GM21526 (cell line): ENCODE results near the gene CMIP.
"Not testable (repeated sequence)": the region's sequence is repeated elsewhere in the genome, so short reads cannot be mapped to it uniquely, and the experiment has no call there.

Experiments used
- ATAC-seq: cut with Tn5 transposase; IDR thresholded peaks from one replicate; pipeline ENCODE4 v1.9.1; 2021; ENCODE audit warnings: moderate library complexity; ENCODE audit not compliant: unreplicated experiment, low FRiP score

CMIP gene

DNA sequence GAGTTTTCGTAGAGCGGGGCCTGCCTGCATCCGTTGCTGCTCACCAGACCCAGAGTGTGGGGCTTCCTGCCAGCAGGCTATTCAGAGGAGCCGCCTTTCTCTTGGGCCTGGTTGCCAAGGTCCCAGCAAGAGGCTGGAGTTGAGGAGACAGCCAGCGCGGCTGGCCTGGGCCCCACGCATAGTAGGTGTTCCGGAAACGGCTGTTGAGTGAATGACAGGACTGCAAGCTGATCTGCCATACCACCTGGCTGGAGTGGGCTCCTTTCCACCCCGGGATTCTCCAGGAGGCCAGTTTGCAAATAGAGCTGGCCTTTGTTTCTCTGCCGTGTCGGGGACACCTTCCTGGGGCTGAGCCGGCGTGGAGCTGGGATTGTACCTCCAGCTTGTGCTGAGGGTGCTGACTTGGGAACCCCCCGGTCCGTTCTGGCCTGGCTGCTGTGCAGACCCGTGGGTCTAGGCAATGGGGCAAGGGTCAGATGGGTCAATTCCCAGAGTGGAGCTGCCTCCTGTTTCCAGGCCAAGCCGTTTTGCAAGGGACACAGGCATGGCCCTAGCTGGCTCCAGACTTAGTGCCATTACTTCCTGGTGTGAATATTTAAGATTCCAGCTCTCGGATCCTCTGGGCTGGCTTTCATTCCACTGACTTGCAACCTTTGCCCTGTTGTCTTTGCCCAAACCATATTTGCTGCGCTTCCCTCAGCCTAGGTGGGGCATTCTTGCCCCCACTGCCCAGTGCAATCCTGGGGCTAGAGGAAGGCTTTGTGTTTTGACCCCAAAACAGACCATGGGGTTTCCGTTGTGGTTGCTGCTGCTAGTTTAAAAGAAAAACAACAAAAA is 68.8 kb downstream of the CMIP start:
- peak; percentile 23 for ATAC-seq

DNA sequence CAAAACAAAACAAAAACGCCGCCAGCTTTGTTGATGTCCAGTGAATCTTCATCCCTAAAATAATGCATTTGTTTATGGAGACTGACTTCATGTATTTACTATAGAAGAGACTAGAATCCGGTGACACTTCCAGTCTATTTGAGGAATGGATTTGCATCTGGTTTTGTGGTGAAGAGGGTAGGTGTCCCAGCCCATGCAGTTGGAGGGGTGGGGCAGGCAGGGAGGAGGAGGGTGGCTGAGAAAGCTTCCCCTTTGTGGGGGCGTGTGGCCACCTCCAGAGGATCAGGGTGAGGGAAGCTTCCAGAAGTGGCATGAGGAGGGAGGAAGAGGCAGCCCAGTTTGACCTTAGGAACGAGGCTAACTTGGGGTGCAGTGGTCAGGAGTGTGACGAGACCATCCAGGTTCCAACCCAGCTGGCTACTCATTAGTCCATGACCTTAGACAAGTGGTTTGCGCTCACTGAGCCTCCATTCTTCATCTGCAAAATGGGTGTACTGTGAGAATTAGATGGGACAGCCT is 69.5 kb downstream of the CMIP start:
- ATAC-seq, result peak; percentile 68

DNA sequence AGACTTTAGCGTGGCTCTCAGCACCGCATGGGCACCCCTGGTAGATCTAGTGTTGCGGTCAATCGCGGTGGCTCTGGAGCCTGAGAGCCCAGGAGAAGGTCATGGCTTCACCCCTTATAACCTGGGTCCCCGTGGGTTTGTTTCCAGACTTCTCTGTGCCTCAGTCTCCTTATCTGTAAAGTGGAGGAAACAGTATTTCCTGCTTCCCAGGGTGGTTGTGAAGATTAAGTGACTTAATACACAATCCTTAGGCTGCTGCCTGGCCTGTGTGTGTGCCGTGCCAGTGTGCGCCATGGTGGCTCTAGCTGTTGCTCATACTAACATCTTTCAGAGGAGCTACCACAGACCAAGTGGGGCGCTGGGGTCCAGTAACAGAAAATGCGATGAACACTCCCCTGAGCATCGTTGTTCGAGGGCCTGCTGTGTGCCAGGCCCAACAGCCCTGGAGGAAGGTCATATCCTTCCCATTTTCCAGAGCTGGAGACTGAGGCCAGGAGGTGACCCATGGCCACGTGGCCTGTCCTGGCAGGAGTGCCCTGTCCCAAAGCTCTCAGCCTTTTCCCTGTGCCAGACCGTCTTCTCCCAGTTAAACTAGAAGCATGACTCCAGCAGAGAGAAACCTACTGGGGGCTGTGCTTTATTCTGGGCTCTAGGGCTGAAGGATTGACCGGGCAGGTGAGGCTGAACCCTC is 70.1 kb downstream of the CMIP start:
- no peak for ATAC-seq

DNA sequence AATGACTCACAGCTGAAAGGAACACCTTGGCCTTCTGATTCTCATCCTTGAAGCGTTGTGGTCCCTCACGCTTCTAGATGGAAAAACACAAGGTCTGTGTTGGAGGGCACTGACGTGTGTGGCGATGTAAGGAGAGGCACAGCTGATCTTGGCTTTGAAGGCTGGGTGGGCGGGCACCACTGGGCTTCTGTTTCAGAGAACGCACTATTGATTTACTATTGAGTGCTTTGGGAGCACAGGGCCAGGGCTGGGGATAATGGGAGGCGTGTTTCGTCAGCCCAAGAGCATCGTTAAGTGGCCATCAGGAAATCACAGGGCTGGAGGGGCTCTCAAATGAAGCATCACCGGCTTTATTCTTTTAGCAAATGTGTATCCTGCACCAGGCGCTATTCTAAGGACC is 70.7 kb downstream of the CMIP start:
- no peak for ATAC-seq

DNA sequence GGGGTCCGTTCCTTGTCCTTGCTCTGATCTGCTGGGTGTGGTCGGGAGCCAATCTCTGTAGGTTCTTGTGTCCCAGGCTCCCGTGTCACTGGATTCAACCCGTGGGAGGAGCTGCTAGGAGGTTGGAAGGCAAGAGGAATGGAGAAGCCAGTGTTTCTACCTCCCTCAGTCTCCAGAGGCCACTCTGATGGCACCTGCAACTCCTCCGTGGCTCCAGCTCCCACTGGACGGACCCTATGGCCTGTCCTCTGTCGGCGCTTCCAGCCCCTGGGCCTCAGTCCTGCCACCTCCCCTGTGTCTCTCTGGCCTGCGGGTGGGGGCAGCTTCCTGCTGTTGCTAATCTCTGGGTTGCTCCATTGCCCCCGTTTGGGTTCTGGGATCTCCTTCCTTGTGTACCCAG is 71.1 kb downstream of the CMIP start:
- no peak for ATAC-seq

DNA sequence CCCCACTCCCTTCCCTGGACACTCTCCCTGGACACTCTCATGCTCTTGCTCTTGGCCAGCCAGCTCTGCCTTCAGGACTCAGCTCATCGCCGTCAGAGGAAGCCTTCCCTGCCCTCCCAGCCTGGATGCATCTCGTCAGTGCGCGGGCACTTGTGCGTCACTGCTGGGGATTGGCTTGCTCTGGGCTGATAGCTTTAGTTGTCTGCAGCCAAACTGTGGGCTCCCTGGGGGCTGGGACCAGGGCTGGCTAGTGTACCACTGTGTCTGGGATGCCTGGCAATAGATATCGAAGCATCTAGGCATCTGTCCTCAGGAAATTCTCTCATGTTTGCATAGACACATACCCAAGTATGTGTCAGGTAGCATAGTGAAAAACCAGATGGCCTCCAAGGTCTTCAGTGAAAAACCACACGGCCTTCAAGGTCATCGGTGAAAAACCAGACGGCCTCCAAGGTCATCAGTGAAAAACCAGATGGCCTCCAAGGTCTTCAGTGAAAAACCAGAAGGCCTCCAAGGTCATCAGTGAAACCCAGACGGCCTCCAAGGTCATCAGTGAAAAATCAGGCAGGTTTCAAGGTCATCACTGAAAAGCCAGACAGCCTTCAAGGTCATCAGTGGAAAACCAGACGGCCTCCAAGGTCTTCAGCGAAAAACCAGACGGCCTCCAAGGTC is 72.0 kb downstream of the CMIP start:
- no peak for ATAC-seq

DNA sequence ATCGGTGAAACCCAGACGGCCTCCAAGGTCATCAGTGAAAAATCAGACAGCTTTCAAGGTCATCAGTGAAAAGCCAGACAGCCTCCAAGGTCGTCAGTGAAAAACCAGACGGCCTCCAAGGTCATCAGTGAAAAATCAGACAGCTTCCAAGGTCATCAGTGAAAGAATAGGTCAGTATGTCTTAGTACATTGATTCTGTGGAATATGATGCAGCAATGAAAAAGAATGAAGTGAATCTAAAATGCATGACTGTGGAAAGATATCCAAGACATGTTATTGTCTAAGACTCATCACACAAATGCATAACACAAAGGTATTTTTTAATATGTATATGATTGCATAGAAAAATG is 72.5 kb downstream of the CMIP start:
- ATAC-seq, result no peak

DNA sequence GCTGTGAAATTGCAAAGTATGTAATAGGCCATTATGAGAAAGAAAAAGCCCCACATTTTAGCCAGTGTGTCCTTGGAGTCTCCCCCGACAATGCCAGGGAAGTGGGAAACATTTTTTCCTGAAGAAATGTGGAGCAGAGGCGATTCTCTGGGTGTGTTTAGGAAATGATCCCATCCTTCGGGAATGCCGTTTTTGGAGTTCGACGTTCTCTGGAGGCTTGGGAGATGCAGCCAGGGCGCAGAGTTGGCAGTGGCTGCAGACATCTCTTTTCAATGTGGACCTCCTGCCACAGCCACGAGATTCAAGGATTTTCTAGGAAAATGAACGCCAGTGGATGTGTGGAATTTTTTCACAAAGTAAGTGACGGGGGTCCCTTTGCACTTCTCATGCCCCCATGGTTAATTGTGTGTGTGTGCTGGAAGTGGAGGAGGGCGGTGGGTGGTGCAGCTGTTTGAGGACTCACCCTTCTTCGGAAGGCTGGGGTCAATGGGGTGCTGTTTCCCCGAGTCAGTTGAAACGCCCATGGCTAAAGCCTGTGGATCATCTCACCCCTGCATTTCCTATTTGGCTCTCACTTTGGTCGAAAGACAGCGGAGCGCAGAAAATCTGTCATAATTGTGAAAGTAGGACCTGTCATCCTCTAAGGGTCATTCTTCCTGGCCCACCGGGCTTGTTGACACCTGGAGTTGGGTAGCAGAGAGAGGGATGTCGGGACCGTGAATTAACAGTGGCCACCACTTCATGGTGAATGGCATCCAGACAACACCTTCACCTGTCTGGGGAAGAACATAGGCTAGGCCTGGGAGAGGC is 73.2 kb downstream of the CMIP start:
- ATAC-seq, result no peak

DNA sequence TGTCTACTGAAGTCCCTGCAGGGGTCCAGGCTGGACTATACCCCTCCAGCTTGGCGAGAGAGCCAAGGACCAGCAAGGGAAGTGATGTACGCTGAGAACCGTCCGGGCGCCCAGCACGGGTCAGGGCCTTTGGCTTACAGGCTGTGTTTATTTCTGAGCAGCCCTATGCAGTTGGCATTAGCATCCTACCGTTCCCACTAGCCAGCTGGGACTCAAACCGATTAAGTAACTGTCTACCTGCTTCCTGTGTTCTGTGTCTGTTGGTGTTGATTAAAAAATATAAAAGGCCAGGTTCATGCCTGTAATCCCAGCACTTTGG is 73.8 kb downstream of the CMIP start:
- ATAC-seq, result no peak

DNA sequence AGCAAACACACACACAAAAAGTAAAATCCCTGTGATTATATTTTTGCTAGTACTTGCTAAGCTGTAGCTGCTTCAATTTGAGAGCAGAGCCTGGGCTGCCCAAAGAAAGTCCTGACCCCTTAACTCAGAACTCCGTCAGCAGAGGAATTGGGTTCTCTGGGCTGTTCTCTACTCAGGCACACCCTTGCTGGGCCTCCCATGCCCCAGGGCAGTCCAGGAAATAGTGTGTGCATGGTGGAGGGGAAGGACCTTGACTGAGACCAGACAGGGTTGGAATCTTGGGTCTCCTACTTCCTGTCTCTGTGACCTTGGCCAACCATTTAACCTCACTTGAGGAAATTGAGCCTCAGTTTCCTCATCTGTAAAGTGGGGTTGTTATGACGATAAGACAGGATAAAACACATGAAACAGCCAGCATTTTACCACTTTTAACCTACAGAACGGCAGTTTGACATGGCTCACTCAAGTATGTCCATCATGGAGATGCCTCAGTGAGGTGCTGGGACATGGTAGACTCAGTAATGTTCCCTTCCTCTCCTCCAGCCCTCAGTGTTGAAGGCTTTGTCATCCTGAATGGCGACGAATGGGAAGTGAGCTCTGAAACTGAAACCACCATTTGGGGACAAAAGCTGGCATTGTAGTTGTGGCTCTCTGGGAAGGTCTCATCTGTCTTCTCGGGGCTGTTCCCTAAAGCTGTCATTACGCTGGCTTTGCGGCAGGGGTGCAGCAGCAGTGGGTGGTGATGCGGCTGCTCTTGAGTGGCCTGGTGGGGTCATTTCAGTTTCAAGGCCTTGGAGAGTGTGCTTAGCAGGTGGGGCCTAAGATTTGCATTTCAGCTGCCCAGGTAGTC is 74.9 kb downstream of the CMIP start:
- ATAC-seq, result no peak

DNA sequence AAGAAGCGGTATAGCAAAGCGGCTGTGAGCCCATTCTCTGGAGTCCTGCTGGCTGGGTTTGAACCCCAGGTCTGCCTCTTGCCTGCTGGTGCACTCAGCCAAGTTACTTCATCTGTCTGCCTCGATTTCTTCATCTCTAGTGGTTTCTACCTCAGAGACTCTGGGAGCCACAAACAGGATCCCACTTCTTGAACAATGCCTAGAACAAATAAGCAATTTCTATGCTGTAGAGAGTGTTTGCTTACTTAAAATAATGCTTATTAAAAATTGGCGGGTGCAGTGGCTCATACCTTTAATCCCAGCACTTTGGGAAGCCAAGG is 75.5 kb downstream of the CMIP start:
- no peak for ATAC-seq

DNA sequence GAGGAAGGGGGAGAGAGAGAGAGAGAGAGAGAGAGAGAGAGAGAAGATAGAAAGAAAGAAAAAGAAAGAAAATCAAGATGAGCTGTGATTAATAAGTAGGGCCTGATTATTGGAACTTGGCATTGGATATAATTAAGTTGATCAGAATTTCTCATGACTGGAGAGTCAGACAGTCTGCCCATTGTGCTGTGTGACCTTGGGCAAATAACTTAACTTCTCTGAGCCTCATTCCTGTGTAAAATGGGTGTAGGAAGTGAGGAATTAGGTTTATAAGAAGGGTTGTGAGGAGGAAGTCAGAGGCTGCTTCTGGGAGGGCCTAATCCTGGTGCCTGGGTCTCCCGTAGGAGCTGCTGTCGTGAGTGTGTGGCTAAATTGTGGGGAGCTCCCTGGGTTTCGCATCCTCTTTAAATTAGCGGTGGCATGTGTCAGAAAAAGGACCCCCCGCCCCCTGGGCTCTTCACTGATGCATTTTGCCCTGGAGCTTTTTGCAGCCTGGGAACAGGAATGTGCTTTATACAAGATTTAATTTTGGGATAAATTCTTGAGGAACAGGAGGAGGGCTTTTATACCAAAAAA is 76.0 kb downstream of the CMIP start:
- no peak for ATAC-seq

DNA sequence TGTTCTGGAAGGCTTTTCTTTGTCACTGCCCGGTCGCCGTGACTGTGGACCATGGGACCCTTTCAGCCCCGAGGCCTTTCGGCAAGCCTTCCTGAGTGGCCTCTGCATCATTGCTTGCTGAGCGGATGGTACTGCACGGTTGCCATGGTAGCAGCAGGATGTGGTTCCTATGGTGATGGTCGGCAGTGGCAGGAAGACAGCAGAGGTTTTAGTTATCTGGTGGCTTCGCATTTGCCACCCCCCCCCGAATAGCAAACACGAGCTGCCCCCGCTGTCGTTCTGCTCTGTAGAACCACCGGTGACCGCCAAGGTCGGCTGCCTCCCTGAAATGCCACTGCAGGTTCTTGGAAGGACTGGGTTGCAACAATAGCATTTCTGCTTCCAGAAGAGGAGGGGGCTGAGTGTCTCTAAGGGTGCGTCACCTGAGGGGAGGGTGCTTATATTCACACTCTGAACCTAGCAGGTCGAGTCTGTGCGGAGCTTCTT is 76.6 kb downstream of the CMIP start:
- no peak for ATAC-seq

DNA sequence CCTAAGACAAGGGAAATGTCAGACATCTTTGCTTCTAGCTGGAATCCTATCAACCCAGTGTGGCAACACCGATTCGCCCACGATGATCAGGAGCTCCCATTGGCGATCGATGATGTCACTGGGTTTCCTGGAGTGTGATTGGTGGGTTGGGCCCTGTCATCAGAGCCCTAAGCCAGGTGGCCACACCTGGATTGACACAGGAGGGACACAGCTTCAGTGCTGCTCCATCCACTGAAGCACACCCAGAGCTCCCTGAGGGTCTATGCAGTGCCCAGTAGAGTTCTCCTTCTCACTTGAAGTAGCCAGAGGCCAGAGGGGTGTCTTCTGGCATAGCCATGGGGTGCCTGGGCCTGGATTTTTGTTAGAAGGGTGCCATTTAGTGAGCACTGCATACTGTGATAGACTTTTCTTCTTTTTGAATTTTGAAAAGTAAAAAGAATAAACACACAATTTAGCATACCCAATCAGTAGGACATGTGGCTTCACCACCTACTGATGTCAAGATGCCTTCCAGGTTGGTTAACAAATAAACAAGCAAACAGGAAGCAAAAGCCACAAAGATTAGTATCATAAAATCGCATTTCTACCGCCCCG is 77.6 kb downstream of the CMIP start:
- ATAC-seq, result no peak

DNA sequence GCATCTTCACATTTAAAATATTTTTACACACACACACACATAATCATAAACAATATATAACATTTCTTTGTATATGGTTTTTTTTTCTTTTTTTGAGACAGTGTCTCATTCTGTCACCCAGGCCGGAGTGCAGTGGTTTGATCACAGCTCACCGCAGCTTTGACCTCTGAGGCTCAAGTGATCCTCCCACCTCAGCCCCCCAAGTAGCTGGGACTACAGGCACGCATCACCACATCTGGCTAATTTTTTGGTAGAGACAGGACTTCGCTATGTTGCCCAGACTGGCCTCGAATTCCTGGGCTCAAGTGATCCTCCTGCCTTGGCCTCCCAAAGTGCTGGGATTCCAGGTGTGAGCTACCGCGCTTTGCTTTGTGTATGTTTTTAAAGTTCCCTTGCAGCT is 78.2 kb downstream of the CMIP start:
- ATAC-seq, result not testable (repeated sequence)

DNA sequence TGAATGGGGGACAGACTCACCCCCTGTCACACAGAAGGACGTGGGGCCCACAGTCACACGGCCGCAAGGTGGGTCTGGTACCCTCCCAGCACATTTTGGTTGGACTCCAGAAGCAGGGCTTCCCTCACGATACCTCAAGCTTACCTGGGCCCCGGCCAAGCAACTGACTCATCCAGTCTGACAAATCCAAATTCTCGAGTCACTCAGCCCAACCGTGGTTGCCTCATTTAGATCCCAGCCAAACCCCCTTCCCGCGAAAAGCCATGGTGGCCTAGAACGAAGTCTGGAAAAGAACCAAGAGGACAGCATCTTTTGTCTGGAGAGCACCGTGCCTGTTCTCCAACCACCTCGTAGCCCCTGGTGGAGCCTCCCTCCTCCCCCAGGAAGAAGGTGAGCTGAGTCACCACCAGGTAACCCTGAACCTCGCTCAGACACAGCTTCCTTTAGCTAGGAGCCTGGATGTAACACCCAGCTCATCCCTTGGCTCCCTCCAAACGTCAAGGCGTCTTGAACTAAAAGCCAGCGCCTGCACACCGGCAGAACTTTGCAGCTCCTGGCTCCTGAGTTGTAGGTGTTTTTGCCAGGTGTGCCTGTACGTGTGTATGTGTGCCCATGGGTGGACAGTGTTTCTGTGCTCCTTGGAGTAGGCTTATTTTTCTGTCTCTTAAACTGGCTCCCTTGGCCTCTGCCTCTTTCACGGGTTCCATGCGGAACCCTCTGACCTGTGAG is 78.9 kb downstream of the CMIP start:
- ATAC-seq, result no peak

DNA sequence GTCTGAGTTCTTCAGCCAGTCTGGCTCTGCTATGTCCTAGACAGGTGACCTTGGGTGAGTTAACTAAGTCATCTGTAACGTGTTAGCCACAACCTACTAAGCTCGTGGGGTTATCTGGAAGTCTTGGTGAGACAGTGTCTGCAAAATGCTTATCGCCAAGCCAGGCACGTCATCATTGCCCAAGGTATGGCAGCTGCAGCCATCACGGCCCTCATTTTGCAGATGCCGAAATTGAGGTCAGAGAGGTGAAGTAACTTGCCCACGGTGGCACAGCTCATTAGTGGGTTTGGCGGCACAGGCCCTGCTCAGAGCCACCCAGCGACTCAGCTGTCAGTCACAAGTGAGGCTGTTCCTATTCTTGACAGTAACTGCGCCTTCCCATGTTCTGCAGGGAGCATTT is 79.8 kb downstream of the CMIP start:
- no peak for ATAC-seq

DNA sequence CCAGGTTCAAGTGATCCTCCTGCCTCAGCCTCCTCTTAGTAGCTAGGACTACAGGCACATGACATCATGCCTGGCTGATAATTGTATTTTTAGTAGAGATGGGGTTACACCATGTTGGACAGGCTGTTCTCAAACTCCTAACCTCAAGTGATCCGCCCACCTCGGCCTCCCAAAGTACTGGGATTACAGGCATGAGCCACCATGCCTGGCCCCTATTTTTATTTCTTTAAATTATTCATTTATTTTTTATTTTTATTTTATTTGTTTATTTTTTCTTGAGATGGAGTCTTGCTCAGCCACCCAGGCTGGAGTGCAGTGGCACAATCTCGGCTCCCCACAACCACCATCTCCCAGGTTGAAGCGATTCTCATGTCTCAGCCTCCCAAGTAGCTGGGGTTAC is 80.3 kb downstream of the CMIP start:
- not testable (repeated sequence) for ATAC-seq

DNA sequence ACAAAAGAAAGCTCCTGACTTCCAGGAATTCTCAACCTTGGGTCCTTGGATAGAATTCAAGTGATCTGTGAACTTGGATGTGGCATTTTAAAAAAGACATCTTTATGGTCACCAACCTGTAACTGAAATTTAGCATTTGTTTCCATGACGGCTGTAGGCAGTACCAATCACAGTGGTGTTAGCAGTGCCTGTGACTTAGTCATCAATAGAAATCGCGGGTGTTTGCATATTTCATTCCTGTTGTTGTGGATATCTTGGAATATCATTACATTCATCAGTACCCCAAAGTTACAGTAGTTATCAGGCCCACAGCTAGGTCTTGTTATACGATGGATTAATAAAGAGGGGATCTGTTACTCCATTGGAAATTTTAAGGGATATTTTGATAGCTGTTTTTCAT is 81.6 kb downstream of the CMIP start:
- ATAC-seq, result no peak
